Measurements from ENCODE around the gene GREB1L.
"Not testable (repeated sequence)": the region's sequence is repeated elsewhere in the genome, so short reads cannot be mapped to it uniquely, and the experiment has no call there.

GREB1L gene

GRCh38 chr18:21313576-21313975, 71.5 kb downstream of the GREB1L start:
- no peaks in the 10 kb centered on the region for H3K27me3 ChIP-seq
- no peak overlapping the region for H3K4me3 ChIP-seq (ENCODE audit: low read depth, low read length)
- DNase-seq, result no peak
- no peaks in the 10 kb centered on the region for H3K9me3 ChIP-seq
- no peak for TF ChIP-seq CTCF (IDR thresholded peaks at IDR 0.05; ENCODE audit: low read depth, low read length)
- H3K36me3 ChIP-seq, result no peaks in the 10 kb centered on the region
- H3K4me1 ChIP-seq, result no peaks in the 10 kb centered on the region

GRCh38 chr18:21314724-21315123, 72.7 kb downstream of the GREB1L start:
- TF ChIP-seq CTCF (IDR thresholded peaks at IDR 0.05; ENCODE audit: low read depth, low read length), result no peak
- no peaks in the 10 kb centered on the region for H3K27me3 ChIP-seq
- DNase-seq, result no peak
- no peaks in the 10 kb centered on the region for H3K36me3 ChIP-seq
- H3K4me3 ChIP-seq (ENCODE audit: low read depth, low read length), result no peak overlapping the region
- H3K4me1 ChIP-seq, result no peaks in the 10 kb centered on the region
- H3K9me3 ChIP-seq, result no peaks in the 10 kb centered on the region

- H3K27me3 ChIP-seq; H3K4me3 ChIP-seq (ENCODE audit: low read depth, low read length); DNase-seq; H3K4me1 ChIP-seq; H3K36me3 ChIP-seq; H3K9me3 ChIP-seq: not testable (repeated sequence)
Measured at GRCh38 chr18:21315126-21315525, 73.1 kb downstream of the GREB1L start.

- no peaks in the 10 kb centered on the region for H3K27me3 ChIP-seq
- no peaks in the 10 kb centered on the region for H3K9me3 ChIP-seq
- no peak overlapping the region for H3K4me3 ChIP-seq (ENCODE audit: low read depth, low read length)
- no peak for DNase-seq
- H3K36me3 ChIP-seq, result no peaks in the 10 kb centered on the region
- no peaks in the 10 kb centered on the region for H3K4me1 ChIP-seq
- no peak for TF ChIP-seq CTCF (IDR thresholded peaks at IDR 0.05; ENCODE audit: low read depth, low read length)
Measured at GRCh38 chr18:21315741-21316197, 73.7 kb downstream of the GREB1L start.

- no peak for TF ChIP-seq CTCF (IDR thresholded peaks at IDR 0.05; ENCODE audit: low read depth, low read length)
- Histone ChIP-seq H3K4me1 (no peaks in the 10 kb centered on the region), H3K4me3 (ENCODE audit: low read depth, low read length) (no peak overlapping the region), H3K27me3 (no peaks in the 10 kb centered on the region), H3K36me3 (no peaks in the 10 kb centered on the region), H3K9me3 (no peaks in the 10 kb centered on the region)
- DNase-seq, result no peak
Measured at GRCh38 chr18:21316296-21316695, 74.3 kb downstream of the GREB1L start.

GRCh38 chr18:21321711-21322110, 79.7 kb downstream of the GREB1L start:
- Histone ChIP-seq H3K27me3 (no peaks in the 10 kb centered on the region; the same call in 1 of the 2 replicates), H3K4me1 (no peaks in the 10 kb centered on the region), H3K4me3 (ENCODE audit: low read depth, low read length) (no peak overlapping the region), H3K9me3 (no peaks in the 10 kb centered on the region), H3K36me3 (no peaks in the 10 kb centered on the region)
- no peak for DNase-seq
- TF ChIP-seq CTCF (IDR thresholded peaks at IDR 0.05; ENCODE audit: low read depth, low read length), result no peak

GRCh38 chr18:21327101-21327500, 85.1 kb downstream of the GREB1L start:
- no peak for DNase-seq
- Histone ChIP-seq H3K27me3 (no peaks in the 10 kb centered on the region; the same call in 1 of the 2 replicates), H3K4me3 (ENCODE audit: low read depth, low read length) (no peak overlapping the region), H3K36me3 (no peaks in the 10 kb centered on the region), H3K4me1 (no peaks in the 10 kb centered on the region), H3K9me3 (no peaks in the 10 kb centered on the region)
- TF ChIP-seq CTCF (IDR thresholded peaks at IDR 0.05; ENCODE audit: low read depth, low read length), result no peak

Data from BE2C (cell line).